ENCODE data around the gene ZNF579. TPM values are rescaled to one million over a fixed set of nuclear protein-coding genes. Genes with fewer than 3 reads are reported as not detected.

Gene ZNF579
- total RNA-seq, 1 donor from 2014 or later = 29.1 TPM

GRCh38 chr19:55590617-55591016 is 10.0 kb upstream of the ZNF579 start:
- Mint-ChIP-seq H3K27ac (ENCODE audit: unreplicated experiment) (no peak overlapping the region), H3K36me3 (ENCODE audit: low read depth) (peaks cover 14% of the 10 kb centered on the region), H3K27me3 (ENCODE audit: low read depth) (no peaks in the 10 kb centered on the region), H3K4me3 (peak overlapping the region; percentile 57), H3K4me1 (peaks cover 23% of the 10 kb centered on the region), H3K9me3 (no peaks in the 10 kb centered on the region)
- DNase-seq (ENCODE audit: low read depth, low spot score) = no peak
- TF ChIP-seq, protein P1, sequence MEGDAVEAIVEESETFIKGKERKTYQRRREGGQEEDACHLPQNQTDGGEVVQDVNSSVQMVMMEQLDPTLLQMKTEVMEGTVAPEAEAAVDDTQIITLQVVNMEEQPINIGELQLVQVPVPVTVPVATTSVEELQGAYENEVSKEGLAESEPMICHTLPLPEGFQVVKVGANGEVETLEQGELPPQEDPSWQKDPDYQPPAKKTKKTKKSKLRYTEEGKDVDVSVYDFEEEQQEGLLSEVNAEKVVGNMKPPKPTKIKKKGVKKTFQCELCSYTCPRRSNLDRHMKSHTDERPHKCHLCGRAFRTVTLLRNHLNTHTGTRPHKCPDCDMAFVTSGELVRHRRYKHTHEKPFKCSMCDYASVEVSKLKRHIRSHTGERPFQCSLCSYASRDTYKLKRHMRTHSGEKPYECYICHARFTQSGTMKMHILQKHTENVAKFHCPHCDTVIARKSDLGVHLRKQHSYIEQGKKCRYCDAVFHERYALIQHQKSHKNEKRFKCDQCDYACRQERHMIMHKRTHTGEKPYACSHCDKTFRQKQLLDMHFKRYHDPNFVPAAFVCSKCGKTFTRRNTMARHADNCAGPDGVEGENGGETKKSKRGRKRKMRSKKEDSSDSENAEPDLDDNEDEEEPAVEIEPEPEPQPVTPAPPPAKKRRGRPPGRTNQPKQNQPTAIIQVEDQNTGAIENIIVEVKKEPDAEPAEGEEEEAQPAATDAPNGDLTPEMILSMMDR (conservative IDR thresholded peaks at IDR 0.05) = no peak

DNA sequence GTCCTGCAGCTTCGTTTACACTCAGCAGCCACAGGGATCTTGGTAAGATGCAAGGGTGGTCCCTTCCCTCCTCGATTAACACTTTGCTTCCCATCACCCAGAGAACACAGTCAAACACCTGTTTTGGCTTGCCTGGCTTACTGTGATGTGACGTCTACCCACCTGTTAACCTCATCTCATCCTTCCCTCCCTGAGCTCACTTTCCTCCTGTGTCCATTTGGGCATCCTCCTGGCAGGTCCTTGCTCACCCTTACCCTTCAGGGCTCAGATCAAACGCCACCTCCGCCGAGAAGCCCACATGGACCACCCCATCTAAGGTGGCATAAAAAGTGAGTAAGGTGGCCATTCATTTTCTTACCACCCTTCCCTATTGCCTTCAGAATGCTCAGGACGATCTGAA is 9.5 kb upstream of the ZNF579 start:
- peak overlapping the region; percentile 57 for H3K4me3 Mint-ChIP-seq
- H3K27me3 Mint-ChIP-seq (ENCODE audit: low read depth) = no peaks in the 10 kb centered on the region
- DNase-seq (ENCODE audit: low read depth, low spot score) = no peak
- H3K4me1 Mint-ChIP-seq = peaks cover 28% of the 10 kb centered on the region
- H3K9me3 Mint-ChIP-seq = no peaks in the 10 kb centered on the region
- TF ChIP-seq, protein P1 (conservative IDR thresholded peaks at IDR 0.05) = no peak
- no peak overlapping the region for H3K27ac Mint-ChIP-seq (ENCODE audit: unreplicated experiment)
- peaks cover 9% of the 10 kb centered on the region for H3K36me3 Mint-ChIP-seq (ENCODE audit: low read depth)

DNA sequence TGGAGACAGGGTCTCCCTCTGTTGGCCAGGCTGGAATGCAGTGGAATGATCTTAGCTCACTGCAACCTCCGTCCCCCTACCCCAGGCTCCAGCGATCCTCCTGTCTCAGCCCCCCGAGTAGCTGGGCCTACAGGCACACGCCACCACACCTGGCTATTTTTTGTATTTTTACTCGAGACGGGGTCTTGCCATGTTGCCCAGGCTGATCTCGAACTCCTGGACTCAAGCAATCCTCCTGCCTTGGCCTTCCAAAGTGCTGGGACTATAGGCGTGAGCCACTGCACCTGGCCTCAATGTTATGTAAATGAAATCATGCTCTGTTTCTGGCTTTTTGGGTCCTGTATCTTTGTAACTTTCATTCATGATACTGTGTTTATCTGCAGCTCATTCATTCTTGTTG is 8.1 kb upstream of the ZNF579 start:
- Mint-ChIP-seq H3K4me1 (peaks cover 34% of the 10 kb centered on the region), H3K27me3 (ENCODE audit: low read depth) (no peaks in the 10 kb centered on the region), H3K9me3 (no peaks in the 10 kb centered on the region), H3K4me3 (peak overlapping the region; percentile 29), H3K36me3 (ENCODE audit: low read depth) (peaks cover 4% of the 10 kb centered on the region), H3K27ac (ENCODE audit: unreplicated experiment) (no peak overlapping the region)
- TF ChIP-seq, protein P1 (conservative IDR thresholded peaks at IDR 0.05) = no peak
- no peak for DNase-seq (ENCODE audit: low read depth, low spot score)

DNA sequence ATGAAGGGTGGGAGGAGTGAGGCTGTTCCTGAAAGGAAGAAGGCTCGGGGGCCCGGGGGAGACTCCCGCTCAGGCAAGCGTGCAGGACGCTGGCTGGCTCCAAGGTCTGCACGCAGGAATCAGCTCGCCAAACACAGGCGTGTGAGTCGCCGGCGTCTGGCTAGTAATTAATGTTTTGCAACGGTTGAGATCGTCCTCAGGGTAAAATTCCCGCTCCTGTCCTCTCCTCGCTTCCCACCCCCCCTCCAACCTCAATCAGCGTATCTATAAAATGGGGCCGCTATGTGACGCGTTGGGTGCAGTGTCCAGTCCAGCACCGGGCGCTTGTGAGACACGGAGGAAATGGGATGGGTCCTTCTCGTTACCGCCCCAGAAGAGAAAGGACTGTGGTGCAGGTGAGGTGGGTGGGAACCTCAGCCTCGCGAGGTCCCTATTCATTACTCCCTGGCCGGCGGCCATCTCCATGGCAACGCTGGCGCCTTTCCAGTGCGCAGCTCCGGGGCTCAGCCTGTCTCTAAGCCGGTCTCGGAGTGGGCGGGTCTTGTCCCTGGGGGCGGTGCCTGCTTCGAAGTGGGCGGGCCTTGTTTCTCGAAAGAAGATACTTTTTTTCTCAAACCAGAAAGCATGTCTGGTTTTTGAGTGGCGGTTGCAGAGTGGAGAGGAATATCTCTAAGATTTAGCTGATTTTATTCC is 6.5 kb upstream of the ZNF579 start:
- H3K36me3 Mint-ChIP-seq (ENCODE audit: low read depth) = peaks cover 4% of the 10 kb centered on the region
- DNase-seq (ENCODE audit: low read depth, low spot score) = peak; percentile 96
- peaks cover 34% of the 10 kb centered on the region for H3K4me1 Mint-ChIP-seq
- TF ChIP-seq, protein P1 (conservative IDR thresholded peaks at IDR 0.05) = no peak
- H3K4me3 Mint-ChIP-seq = peak overlapping the region; percentile 96
- peak overlapping the region; percentile 97 for H3K27ac Mint-ChIP-seq (ENCODE audit: unreplicated experiment)
- no peaks in the 10 kb centered on the region for H3K27me3 Mint-ChIP-seq (ENCODE audit: low read depth)
- H3K9me3 Mint-ChIP-seq = no peaks in the 10 kb centered on the region

DNA sequence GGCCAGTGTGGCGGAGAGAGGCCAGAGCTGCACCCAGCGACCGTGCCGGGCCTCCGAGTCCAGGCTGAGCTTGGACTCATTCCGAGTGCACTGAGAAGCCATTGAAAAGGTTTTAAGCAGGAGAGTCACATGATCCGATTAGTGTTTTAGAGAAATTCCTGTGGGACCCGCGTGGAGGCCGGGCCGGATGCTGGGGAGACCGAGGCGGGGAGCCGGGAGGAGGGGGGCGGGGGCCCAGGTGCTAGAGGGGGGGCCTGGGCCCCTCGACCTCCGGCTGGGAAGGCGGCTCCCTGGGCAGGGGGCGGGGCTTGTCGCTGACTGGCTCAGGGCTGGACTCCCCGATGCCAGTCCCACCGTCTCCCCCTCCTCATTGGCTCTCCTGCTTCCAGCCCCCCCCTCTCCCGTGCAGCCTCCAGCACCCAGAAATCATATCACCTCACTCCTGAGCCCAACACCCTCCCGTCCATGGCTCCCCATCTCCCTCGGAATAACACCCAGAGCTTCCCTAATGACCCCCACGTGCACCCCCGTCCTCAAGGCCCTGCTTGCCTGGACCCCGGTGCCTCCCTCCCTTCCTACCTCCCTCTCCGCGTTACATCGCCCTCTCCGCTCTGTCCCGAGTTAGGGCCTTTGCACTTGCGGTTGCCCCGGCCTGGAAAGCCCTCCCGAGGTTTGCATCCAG is 5.2 kb upstream of the ZNF579 start:
- Mint-ChIP-seq H3K4me3 (peak overlapping the region; percentile 96), H3K9me3 (no peaks in the 10 kb centered on the region), H3K4me1 (peaks cover 41% of the 10 kb centered on the region), H3K27me3 (ENCODE audit: low read depth) (no peaks in the 10 kb centered on the region), H3K36me3 (ENCODE audit: low read depth) (no peaks in the 10 kb centered on the region), H3K27ac (ENCODE audit: unreplicated experiment) (peak overlapping the region; percentile 85)
- peak; percentile 73 for DNase-seq (ENCODE audit: low read depth, low spot score)
- TF ChIP-seq, protein P1 (conservative IDR thresholded peaks at IDR 0.05) = no peak

All from neural crest cell (in vitro differentiated cells).